GM19463 (cell line): ENCODE data around the gene PRKG2.
"Not testable (repeated sequence)": the region's sequence is repeated elsewhere in the genome, so short reads cannot be mapped to it uniquely, and the experiment has no call there.

ENCODE experiments used
- ATAC-seq: cut with Tn5 transposase; IDR thresholded peaks from one replicate; pipeline ENCODE4 v1.9.1; 2021; ENCODE audit warnings: mild to moderate bottlenecking, moderate library complexity; ENCODE audit not compliant: unreplicated experiment

The PRKG2 gene

GRCh38 chr4:81214881-81215868, at the start of gene PRKG2:
Gene PRKG2, minus strand, starts transcription at chr4:81215222. Its CDS starts 10,175 bp downstream, at chr4:81205047.
- ATAC-seq: no peak

- no peak for ATAC-seq
Observed at GRCh38 chr4:81260443-81261101, 45.5 kb upstream of the PRKG2 start.

GRCh38 chr4:81258841-81259550, 44.0 kb upstream of the PRKG2 start:
- no peak for ATAC-seq

GRCh38 chr4:81257816-81258215, 42.8 kb upstream of the PRKG2 start:
- no peak for ATAC-seq

- ATAC-seq: no peak
Observed at GRCh38 chr4:81257021-81257420, 42.0 kb upstream of the PRKG2 start.

GRCh38 chr4:81256059-81256970, 41.3 kb upstream of the PRKG2 start:
- ATAC-seq: no peak

- ATAC-seq: no peak
Observed at GRCh38 chr4:81255524-81255923, 40.5 kb upstream of the PRKG2 start.

GRCh38 chr4:81250430-81250829, 35.4 kb upstream of the PRKG2 start:
- ATAC-seq: no peak

- ATAC-seq: no peak
Observed at GRCh38 chr4:81245218-81246009, 30.4 kb upstream of the PRKG2 start.

- ATAC-seq: no peak
Observed at GRCh38 chr4:81237791-81238190, 22.8 kb upstream of the PRKG2 start.

GRCh38 chr4:81235982-81236749, 21.1 kb upstream of the PRKG2 start:
- no peak for ATAC-seq

- no peak for ATAC-seq
Observed at GRCh38 chr4:81227968-81228367, 12.9 kb upstream of the PRKG2 start.

GRCh38 chr4:81227138-81227537, 12.1 kb upstream of the PRKG2 start:
- no peak for ATAC-seq

- ATAC-seq: no peak
Observed at GRCh38 chr4:81225252-81225651, 10.2 kb upstream of the PRKG2 start.

GRCh38 chr4:81222082-81222472, 7.1 kb upstream of the PRKG2 start:
- not testable (repeated sequence) for ATAC-seq

GRCh38 chr4:81221303-81222081, 6.5 kb upstream of the PRKG2 start:
- ATAC-seq: no peak

- no peak for ATAC-seq
Observed at GRCh38 chr4:81220271-81220670, 5.2 kb upstream of the PRKG2 start.

- no peak for ATAC-seq
Observed at GRCh38 chr4:81218206-81218605, 3.2 kb upstream of the PRKG2 start.
